K562 (cell line): Measurements from ENCODE around the gene ZCCHC4. TPM values are rescaled to one million over a fixed set of nuclear protein-coding genes. Genes with fewer than 3 reads are reported as not detected.
A peak's percentile ranks its signal among the peaks of the same experiment; 100 is the strongest.

Experiments
- ATAC-seq: fragments of 200-7000 bp; cut with Tn5 transposase; 3 replicates; pipeline ENCODE4 v1.9.1; 2020; ENCODE audit warnings: moderate library complexity
- BruUV-seq: library from RNA; stranded (reverse); fragments of 400-500 nt; replicated peaks from 2 replicates; lab custom pipeline; 2021; lab: Mats Ljungman, UMichigan
- CTCF ChIA-PET: fragments of 300-600 bp; formaldehyde crosslinking; extraction: SDS; loops from one replicate; lab custom pipeline; 2021; ENCODE audit warnings: low intra/inter-chr PET ratio; lab: Yijun Ruan, JAX
- POLR2A ChIA-PET: fragments of 300-600, 350-650 bp; sonication (Branson Sonifier 250); formaldehyde crosslinking; extraction: SDS; loops from one replicate; lab custom pipeline; 2021; ENCODE audit warnings: antibody characterized with exemption, inconsistent platforms; lab: Yijun Ruan, JAX
- DNase-seq, 4 experiments: peaks; one replicate each; pipeline versions ENCODE4 v3.0.0 to v3.0.0-alpha.2; 2011 to 2018; ENCODE audit warnings: low spot score in 3 of 4, mixed read lengths in 3 of 4; ENCODE audit errors: extremely low read depth in 1 of 4
- FAIRE-seq: peaks from 2 replicates; lab custom pipeline; 2011; peaks lifted over from hg19 to GRCh38; lab: Jason Lieb, UNC
- H2AFZ ChIP-seq: 2 replicates; pipeline ENCODE4 v1.6.0; 2011; ENCODE audit warnings: low read depth, low read length, control low read depth, inconsistent platforms
- H3K27ac ChIP-seq: fragments of 200-600 bp; 3 replicates; pipeline ENCODE4 v1.8.0; 2011; ENCODE audit warnings: low read depth, mild to moderate bottlenecking, control low read depth, inconsistent platforms, low read length, moderate library complexity, mixed read lengths; ENCODE audit errors: extremely low read depth
- H3K27me3 ChIP-seq, 2 experiments: fragments of 300-600 bp in 1 of 2; 2 replicates in 1 of 2; 3 replicates in 1 of 2; pipeline versions ENCODE4 v1.6.0 to v1.8.0; 2011; ENCODE audit warnings: inconsistent platforms in 2 of 2, low read length in 2 of 2, mild to moderate bottlenecking in 1 of 2, mixed read lengths in 1 of 2, moderate library complexity in 1 of 2; ENCODE audit not compliant: control insufficient read depth in 2 of 2, insufficient read depth in 2 of 2
- H3K36me3 ChIP-seq: fragments of 300-600 bp; 3 replicates; pipeline ENCODE4 v1.8.0; 2011; ENCODE audit warnings: mild to moderate bottlenecking, low read length, inconsistent platforms; ENCODE audit not compliant: control insufficient read depth, insufficient read depth
- H3K4me1 ChIP-seq, 2 experiments: fragments of 200-600 bp in 1 of 2; replicated peaks in 1 of 2; 2 replicates in 1 of 2; 3 replicates in 1 of 2; pipeline versions ENCODE4 v1.5.1 to v1.8.0; 2011; ENCODE audit warnings: inconsistent platforms in 2 of 2, low read length in 2 of 2, mild to moderate bottlenecking in 1 of 2, mixed read lengths in 1 of 2, moderate library complexity in 1 of 2; ENCODE audit not compliant: control insufficient read depth in 2 of 2, insufficient read depth in 2 of 2
- H3K4me2 ChIP-seq: 2 replicates; pipeline ENCODE4 v1.6.1; 2011; ENCODE audit warnings: low read length, control low read depth, inconsistent platforms, mixed read lengths; ENCODE audit not compliant: insufficient read depth
- H3K4me3 ChIP-seq: fragments of 200-600 bp; sonication (generic), shearing (Covaris generic); 2 replicates; pipeline ENCODE4 v1.5.1; 2016; ENCODE audit warnings: control low read depth, inconsistent platforms
- H3K79me2 ChIP-seq: fragments of 200-600 bp; 3 replicates; pipeline ENCODE4 v1.8.0; 2011; ENCODE audit warnings: low read length, inconsistent platforms; ENCODE audit not compliant: control insufficient read depth, insufficient read depth
- H3K9ac ChIP-seq, 2 experiments: 2 replicates each; pipeline versions ENCODE4 v1.6.0 to v1.6.1; 2011; ENCODE audit warnings: low read depth in 2 of 2, low read length in 2 of 2, control low read depth in 1 of 2, inconsistent platforms in 1 of 2, mild to moderate bottlenecking in 1 of 2, mixed read lengths in 1 of 2; ENCODE audit not compliant: insufficient read depth in 1 of 2
- H3K9me1 ChIP-seq: one replicate; pipeline ENCODE4 v1.6.0; 2011; ENCODE audit warnings: inconsistent platforms, mild to moderate bottlenecking, low read length, moderate library complexity; ENCODE audit not compliant: control insufficient read depth, insufficient read depth
- H3K9me3 ChIP-seq: replicated peaks from 2 replicates; pipeline ENCODE4 v1.5.1; 2011; ENCODE audit warnings: low read depth, low read length, inconsistent platforms; ENCODE audit not compliant: control insufficient read depth, insufficient read depth
- H4K20me1 ChIP-seq: replicated peaks from 2 replicates; pipeline ENCODE4 v1.6.1; 2011; ENCODE audit warnings: low read length, inconsistent platforms, mixed read lengths; ENCODE audit not compliant: control insufficient read depth, insufficient read depth
- ARID1B ChIP-seq: fragments of 450-650 bp; IDR thresholded peaks from 2 replicates; pipeline ENCODE4 v1.6.1; 2016; ENCODE audit warnings: antibody characterized with exemption, mild to moderate bottlenecking, inconsistent platforms
- CEBPB ChIP-seq: fragments of 450-650 bp; IDR thresholded peaks from 2 replicates; pipeline ENCODE4 v1.6.1; 2016; ENCODE audit warnings: missing genetic modification characterization, missing compliant biosample characterization
- FOXM1 ChIP-seq, 2 experiments: fragments of 450-650 bp in 1 of 2; sonication (generic) in 1 of 2; formaldehyde crosslinking in 1 of 2; IDR thresholded peaks; 2 replicates each; pipeline versions ENCODE4 v1.6.1 to v1.9.0; 2017 to 2022; ENCODE audit warnings: low read depth in 2 of 2, mild to moderate bottlenecking in 2 of 2, missing genetic modification reagents in 1 of 2, moderate library complexity in 1 of 2
- POLR2AphosphoS2 ChIP-seq: IDR thresholded peaks from 2 replicates; pipeline ENCODE4 v1.6.1; 2012; ENCODE audit warnings: low read length, improper control_type of control experiment
- TEAD4 ChIP-seq, 2 experiments: sonication (generic) in 1 of 2; formaldehyde crosslinking in 1 of 2; IDR thresholded peaks; 2 replicates each; pipeline versions ENCODE4 v1.6.1 to v1.8.0; 2012 to 2022; ENCODE audit warnings: borderline replicate concordance in 1 of 2, inconsistent platforms in 1 of 2, low read length in 1 of 2, mild to moderate bottlenecking in 1 of 2, missing genetic modification reagents in 1 of 2
- ZNF3 ChIP-seq: fragments of 250-450 bp; sonication (Bioruptor Pico); IDR thresholded peaks from 2 replicates; pipeline ENCODE4 v1.5.0; 2021; ENCODE audit warnings: mild to moderate bottlenecking, moderate library complexity
- ZNF717 ChIP-seq: fragments of 250-450 bp; sonication (Bioruptor Pico); IDR thresholded peaks from 2 replicates; pipeline ENCODE4 v1.5.0; 2021
- WGBS: fragments of 100-300 bp; shearing (Covaris generic); methylation state at CpG from one replicate; pipeline ENCODE4 v1.1.6; 2016; ENCODE audit warnings: low coverage, mixed read lengths; ENCODE audit not compliant: insufficient coverage; ENCODE audit errors: missing lambda C conversion rate; 5-methylcytosine and 5-hydroxymethylcytosine counted together
- in situ Hi-C: fragments of 300-500 bp; cut with MboI; formaldehyde crosslinking; loops from 4 replicates; pipeline ENCODE4 v1.15.0; 2018; ENCODE audit warnings: inconsistent platforms, mixed read lengths
- intact Hi-C: fragments of 100-400 bp; cut with micrococcal nuclease; formaldehyde crosslinking; loops from 2 replicates; pipeline ENCODE4 v1.14.2; 2022
- polyA plus RNA-seq, 8 experiments: library from polyadenylated mRNA; depleted of rRNA in 4 of 8; stranded (reverse) in 5 of 8; unstranded in 3 of 8; fragments of >200 nt; fragmentation: Nextera tagmentation in 2 of 8; fragmentation: Illumina TruSeq in 1 of 8; extraction: Ambion mirVana in 2 of 8; extraction: Trizol in 1 of 8; gene quantifications; 2 replicates each; pipeline versions ENCODE4 v1.2.1 to v1.2.3, GENCODE V29; 2011 to 2014; ENCODE audit warnings: inconsistent platforms in 1 of 8, missing spikeins in 1 of 8
- total RNA-seq, 7 experiments: library from RNA; depleted of rRNA in 6 of 7; stranded (reverse); fragments of >200 nt in 6 of 7; fragmentation: Illumina TruSeq in 2 of 7; extraction: Trizol in 2 of 7; gene quantifications; 2 replicates each; pipeline versions ENCODE4 v1.2.1 to v1.2.3, GENCODE V29; 2011 to 2021; ENCODE audit warnings: low replicate concordance in 1 of 7
- TF ChIP-seq, protein P1 (sequence below), 2 experiments: fragments of 450-650 bp in 1 of 2; sonication (generic) in 1 of 2; formaldehyde crosslinking in 1 of 2; IDR thresholded peaks in 1 of 2; conservative IDR thresholded peaks in 1 of 2; 2 replicates each; pipeline versions ENCODE4 v1.6.1 to v1.8.1; 2016 to 2023; ENCODE audit warnings: mild to moderate bottlenecking in 2 of 2, moderate library complexity in 2 of 2, inconsistent platforms in 1 of 2, missing genetic modification reagents in 1 of 2
- TF ChIP-seq, protein P2 (sequence below), 2 experiments: fragments of 450-650 bp; formaldehyde crosslinking in 1 of 2; IDR thresholded peaks; 2 replicates each; pipeline versions ENCODE4 v1.4.0 to v1.6.1; 2014 to 2020; ENCODE audit warnings: mild to moderate bottlenecking in 2 of 2, borderline replicate concordance in 1 of 2, low read depth in 1 of 2

Gene ZCCHC4
- total and polyA plus RNA-seq, 9 of the 15 experiments (the other 6 are each of a cell fraction or from before 2014, with no cell fraction given) = 5.3 to 26.1 (median 15.2) TPM

DNA sequence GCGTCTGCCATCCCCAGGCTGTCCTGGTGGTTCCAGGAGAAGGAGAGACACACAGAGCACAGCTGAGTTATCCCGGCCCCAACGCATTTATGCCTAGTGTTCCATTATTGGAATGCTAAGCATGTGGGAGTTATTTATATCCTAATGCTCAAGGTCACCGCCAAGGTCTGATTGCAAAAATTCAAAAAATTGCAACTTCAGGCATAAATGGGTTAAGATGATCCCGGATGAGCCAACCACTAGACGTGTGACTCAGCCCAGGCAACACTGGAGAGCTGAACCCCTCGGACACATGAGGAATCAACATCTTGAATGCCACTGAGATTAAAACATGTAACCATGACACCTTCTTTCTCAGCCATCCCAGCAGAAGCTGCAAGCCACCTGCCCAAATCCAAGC, 3.8 kb upstream of the ZCCHC4 start (continued):
- TF ChIP-seq ZNF717 (no peak), ZNF3 (CRISPR knock-in tag) (no peak)

DNA sequence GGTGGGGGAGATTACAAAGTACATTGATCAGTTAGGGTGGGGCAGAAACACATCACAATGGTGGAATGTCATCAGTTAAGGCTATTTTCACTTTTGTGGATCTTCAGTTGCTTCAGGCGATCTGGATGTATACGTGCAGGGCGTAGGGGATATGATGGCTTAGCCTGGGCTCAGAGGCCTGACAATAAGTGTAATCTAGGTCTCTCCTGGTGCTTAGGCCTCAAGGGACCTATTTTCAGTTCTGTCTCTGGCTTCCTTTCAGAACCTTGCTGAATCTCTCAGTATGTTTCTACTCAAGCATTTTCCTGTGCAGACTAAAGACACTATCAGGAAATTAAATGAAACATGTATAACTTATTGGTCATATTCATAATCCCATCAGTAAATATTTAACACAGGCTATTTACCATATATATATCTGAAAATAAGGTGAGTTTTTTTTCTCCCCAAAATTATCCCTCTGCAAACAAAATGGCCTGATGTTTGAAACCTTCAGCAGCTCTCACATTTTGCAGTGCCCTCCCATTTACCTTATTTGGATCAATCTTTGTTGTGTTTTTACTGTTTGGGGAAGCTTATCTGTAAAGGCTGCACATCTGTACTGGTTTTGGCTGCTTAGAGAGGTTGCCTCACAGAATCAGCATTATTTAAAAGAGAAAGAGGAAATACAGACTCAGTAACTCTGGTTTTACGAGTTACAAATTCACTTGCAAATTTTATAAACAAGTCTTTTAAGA, 2.3 kb upstream of the ZCCHC4 start:
- WGBS = 54% methylated on average over 4 of the region's 4 CpGs
- FAIRE-seq (no peak), ATAC-seq (no peak), DNase-seq (no peak)
- in situ Hi-C loops (no loop called here), intact Hi-C loops (loop anchor here (5.0 kb wide), 1 partner anchor 67 kb away; the partner anchor contains the start of gene ANAPC4)
- TF ChIP-seq, protein P1, sequence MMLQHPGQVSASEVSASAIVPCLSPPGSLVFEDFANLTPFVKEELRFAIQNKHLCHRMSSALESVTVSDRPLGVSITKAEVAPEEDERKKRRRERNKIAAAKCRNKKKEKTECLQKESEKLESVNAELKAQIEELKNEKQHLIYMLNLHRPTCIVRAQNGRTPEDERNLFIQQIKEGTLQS (IDR thresholded peaks at IDR 0.05) = no peak
- TF ChIP-seq, protein P1 (CRISPR knock-in tag; conservative IDR thresholded peaks at IDR 0.05) = no peak
- TF ChIP-seq TEAD4 (IDR thresholded peaks at IDR 0.05; ENCODE audit: low read length) = peak; percentile 5; the same call in 1 of the 2 replicates
- no peak for TF ChIP-seq TEAD4 (CRISPR knock-in tag; IDR thresholded peaks at IDR 0.05; ENCODE audit: borderline replicate concordance)
- 0 out of 2 replicates have a peak, but pooled peaks have one; percentile 31 for TF ChIP-seq CEBPB (tag)
- TF ChIP-seq, protein P2, sequence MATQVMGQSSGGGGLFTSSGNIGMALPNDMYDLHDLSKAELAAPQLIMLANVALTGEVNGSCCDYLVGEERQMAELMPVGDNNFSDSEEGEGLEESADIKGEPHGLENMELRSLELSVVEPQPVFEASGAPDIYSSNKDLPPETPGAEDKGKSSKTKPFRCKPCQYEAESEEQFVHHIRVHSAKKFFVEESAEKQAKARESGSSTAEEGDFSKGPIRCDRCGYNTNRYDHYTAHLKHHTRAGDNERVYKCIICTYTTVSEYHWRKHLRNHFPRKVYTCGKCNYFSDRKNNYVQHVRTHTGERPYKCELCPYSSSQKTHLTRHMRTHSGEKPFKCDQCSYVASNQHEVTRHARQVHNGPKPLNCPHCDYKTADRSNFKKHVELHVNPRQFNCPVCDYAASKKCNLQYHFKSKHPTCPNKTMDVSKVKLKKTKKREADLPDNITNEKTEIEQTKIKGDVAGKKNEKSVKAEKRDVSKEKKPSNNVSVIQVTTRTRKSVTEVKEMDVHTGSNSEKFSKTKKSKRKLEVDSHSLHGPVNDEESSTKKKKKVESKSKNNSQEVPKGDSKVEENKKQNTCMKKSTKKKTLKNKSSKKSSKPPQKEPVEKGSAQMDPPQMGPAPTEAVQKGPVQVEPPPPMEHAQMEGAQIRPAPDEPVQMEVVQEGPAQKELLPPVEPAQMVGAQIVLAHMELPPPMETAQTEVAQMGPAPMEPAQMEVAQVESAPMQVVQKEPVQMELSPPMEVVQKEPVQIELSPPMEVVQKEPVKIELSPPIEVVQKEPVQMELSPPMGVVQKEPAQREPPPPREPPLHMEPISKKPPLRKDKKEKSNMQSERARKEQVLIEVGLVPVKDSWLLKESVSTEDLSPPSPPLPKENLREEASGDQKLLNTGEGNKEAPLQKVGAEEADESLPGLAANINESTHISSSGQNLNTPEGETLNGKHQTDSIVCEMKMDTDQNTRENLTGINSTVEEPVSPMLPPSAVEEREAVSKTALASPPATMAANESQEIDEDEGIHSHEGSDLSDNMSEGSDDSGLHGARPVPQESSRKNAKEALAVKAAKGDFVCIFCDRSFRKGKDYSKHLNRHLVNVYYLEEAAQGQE (IDR thresholded peaks at IDR 0.05; ENCODE audit: borderline replicate concordance) = peak; percentile 45
- TF ChIP-seq, protein P2 (CRISPR knock-in tag; IDR thresholded peaks at IDR 0.05; ENCODE audit: low read depth) = no peak
- TF ChIP-seq POLR2AphosphoS2 = no peak
- TF ChIP-seq ARID1B = no peak
- peak; percentile 73; the same call in 1 of the 2 replicates for TF ChIP-seq FOXM1 (IDR thresholded peaks at IDR 0.05; ENCODE audit: low read depth)
- no peak for TF ChIP-seq FOXM1 (CRISPR knock-in tag; IDR thresholded peaks at IDR 0.05; ENCODE audit: low read depth)
- Histone ChIP-seq H3K9me1 (no peaks in the 10 kb centered on the region), H3K4me3 (no peak overlapping the region), H3K4me2 (peak overlapping the region; percentile 22; the same call in 1 of the 2 replicates), H3K9ac (no peak overlapping the region), H3K27ac (peak overlapping the region; percentile 53; the same call in 1 of the 3 replicates), H2AFZ (peak overlapping the region; percentile 54), H3K36me3 (peaks cover 10% of the 10 kb centered on the region; the same call in 1 of the 3 replicates), H3K79me2 (peaks cover 18% of the 10 kb centered on the region), H3K9me3 (no peaks in the 10 kb centered on the region), H3K4me1 (peaks cover 9 to 16% of the 10 kb centered on the region in 2 experiments; a peak in 4 of 5 replicates), H4K20me1 (no peaks in the 10 kb centered on the region), H3K27me3 (no peaks in the 10 kb centered on the region)
- no TSS peak for BruUV-seq
- ChIA-PET POLR2A (no interaction called here), CTCF (no interaction called here)
